Activated T-helper 17 cell treated with anti-CD3 and anti-CD28 coated beads, Interleukin-2, amount 50 U/mL, for 72 hours (primary cell): ENCODE results near the gene SMAD4. TPM values are rescaled to one million over a fixed set of nuclear protein-coding genes. Genes with fewer than 3 reads are reported as not detected.
A peak's percentile ranks its signal among the peaks of the same experiment; 100 is the strongest.
"Not testable (repeated sequence)": the region's sequence is repeated elsewhere in the genome, so short reads cannot be mapped to it uniquely, and the experiment has no call there.

Experiments used
- ATAC-seq: fragments of 150-1000 bp; cut with Tn5 transposase; replicated peaks from 2 replicates; pipeline ENCODE4 v1.10.0; 2021; ENCODE audit warnings: mild to moderate bottlenecking, moderate library complexity
- H3K27ac Mint-ChIP-seq: one replicate; pipeline ENCODE4 v1.8.0; 2022; ENCODE audit warnings: mixed read lengths
- H3K27me3 Mint-ChIP-seq: one replicate; pipeline ENCODE4 v1.8.0; 2022; ENCODE audit warnings: mixed read lengths
- H3K36me3 Mint-ChIP-seq: one replicate; pipeline ENCODE4 v1.8.0; 2022; ENCODE audit warnings: low read depth, mild to moderate bottlenecking, mixed read lengths
- H3K4me1 Mint-ChIP-seq: one replicate; pipeline ENCODE4 v1.8.0; 2022; ENCODE audit warnings: mixed read lengths
- H3K4me3 Mint-ChIP-seq: one replicate; pipeline ENCODE4 v1.8.0; 2022; ENCODE audit warnings: mild to moderate bottlenecking, mixed read lengths
- H3K9me3 Mint-ChIP-seq: one replicate; pipeline ENCODE4 v1.8.0; 2022; ENCODE audit warnings: mixed read lengths
- total RNA-seq, 2 donors: library from RNA; stranded (reverse); gene quantifications; one replicate each; pipeline ENCODE4 v1.2.3, GENCODE V29; 2022

The SMAD4 gene
- total RNA-seq, 2 donors from 2014 or later, result 74.5 to 92.3 TPM

GRCh38 chr18:51098082-51098481, 68.1 kb downstream of the SMAD4 start:
- Mint-ChIP-seq H3K4me3 (no peak overlapping the region), H3K36me3 (no peaks in the 10 kb centered on the region), H3K27me3 (no peaks in the 10 kb centered on the region), H3K4me1 (no peaks in the 10 kb centered on the region), H3K27ac (no peak overlapping the region), H3K9me3 (no peaks in the 10 kb centered on the region)
- ATAC-seq, result no peak

GRCh38 chr18:51098513-51098912, 68.5 kb downstream of the SMAD4 start:
- ATAC-seq, result no peak
- no peaks in the 10 kb centered on the region for H3K9me3 Mint-ChIP-seq
- no peak overlapping the region for H3K27ac Mint-ChIP-seq
- no peaks in the 10 kb centered on the region for H3K27me3 Mint-ChIP-seq
- H3K4me3 Mint-ChIP-seq, result no peak overlapping the region
- no peaks in the 10 kb centered on the region for H3K4me1 Mint-ChIP-seq
- no peaks in the 10 kb centered on the region for H3K36me3 Mint-ChIP-seq

GRCh38 chr18:51100385-51101120, 70.5 kb downstream of the SMAD4 start:
- ATAC-seq, result no peak
- Mint-ChIP-seq H3K4me3 (no peak overlapping the region), H3K4me1 (no peaks in the 10 kb centered on the region), H3K9me3 (no peaks in the 10 kb centered on the region), H3K36me3 (no peaks in the 10 kb centered on the region), H3K27me3 (no peaks in the 10 kb centered on the region), H3K27ac (no peak overlapping the region)

GRCh38 chr18:51107082-51107481, 77.1 kb downstream of the SMAD4 start:
- ATAC-seq, result no peak
- Mint-ChIP-seq H3K4me3 (peak overlapping the region; percentile 20), H3K9me3 (no peaks in the 10 kb centered on the region), H3K27me3 (no peaks in the 10 kb centered on the region), H3K27ac (peak overlapping the region; percentile 76), H3K4me1 (peaks cover 7% of the 10 kb centered on the region), H3K36me3 (no peaks in the 10 kb centered on the region)

GRCh38 chr18:51107598-51108305, 77.7 kb downstream of the SMAD4 start:
- Mint-ChIP-seq H3K27me3 (no peaks in the 10 kb centered on the region), H3K27ac (peak overlapping the region; percentile 76), H3K36me3 (no peaks in the 10 kb centered on the region), H3K4me1 (peaks cover 7% of the 10 kb centered on the region), H3K4me3 (peak overlapping the region; percentile 20), H3K9me3 (no peaks in the 10 kb centered on the region)
- ATAC-seq, result peak; percentile 78

GRCh38 chr18:51108330-51108729, 78.3 kb downstream of the SMAD4 start:
- Mint-ChIP-seq H3K27ac (peak overlapping the region; percentile 76), H3K4me1 (peaks cover 7% of the 10 kb centered on the region), H3K9me3 (no peaks in the 10 kb centered on the region), H3K36me3 (no peaks in the 10 kb centered on the region), H3K4me3 (no peak overlapping the region), H3K27me3 (no peaks in the 10 kb centered on the region)
- no peak for ATAC-seq

- Mint-ChIP-seq H3K27me3 (no peaks in the 10 kb centered on the region), H3K4me1 (peaks cover 7% of the 10 kb centered on the region), H3K4me3 (no peak overlapping the region), H3K27ac (no peak overlapping the region), H3K36me3 (no peaks in the 10 kb centered on the region), H3K9me3 (no peaks in the 10 kb centered on the region)
- ATAC-seq, result peak; percentile 86
Observed at GRCh38 chr18:51110073-51110797, 80.2 kb downstream of the SMAD4 start.

- not testable (repeated sequence) for H3K27me3 Mint-ChIP-seq, H3K9me3 Mint-ChIP-seq, H3K27ac Mint-ChIP-seq, H3K4me3 Mint-ChIP-seq, H3K36me3 Mint-ChIP-seq, ATAC-seq, H3K4me1 Mint-ChIP-seq
Observed at GRCh38 chr18:51111633-51112355, 81.8 kb downstream of the SMAD4 start.

GRCh38 chr18:51116996-51117395, 87.0 kb downstream of the SMAD4 start:
- ATAC-seq, H3K9me3 Mint-ChIP-seq, H3K36me3 Mint-ChIP-seq, H3K4me3 Mint-ChIP-seq, H3K27me3 Mint-ChIP-seq, H3K4me1 Mint-ChIP-seq, H3K27ac Mint-ChIP-seq: not testable (repeated sequence)

GRCh38 chr18:51119561-51119960, 89.5 kb downstream of the SMAD4 start:
- H3K36me3 Mint-ChIP-seq, H3K27me3 Mint-ChIP-seq, ATAC-seq, H3K27ac Mint-ChIP-seq, H3K4me1 Mint-ChIP-seq, H3K4me3 Mint-ChIP-seq, H3K9me3 Mint-ChIP-seq: not testable (repeated sequence)

GRCh38 chr18:51119976-51120375, 90.0 kb downstream of the SMAD4 start:
- H3K4me1 Mint-ChIP-seq, ATAC-seq, H3K36me3 Mint-ChIP-seq, H3K27me3 Mint-ChIP-seq, H3K4me3 Mint-ChIP-seq, H3K9me3 Mint-ChIP-seq, H3K27ac Mint-ChIP-seq: not testable (repeated sequence)

GRCh38 chr18:51120809-51121596, 91.0 kb downstream of the SMAD4 start:
- Mint-ChIP-seq H3K36me3 (no peaks in the 10 kb centered on the region), H3K27ac (no peak overlapping the region), H3K9me3 (no peaks in the 10 kb centered on the region), H3K4me1 (no peaks in the 10 kb centered on the region), H3K4me3 (no peak overlapping the region), H3K27me3 (no peaks in the 10 kb centered on the region)
- no peak for ATAC-seq

- Mint-ChIP-seq H3K9me3 (no peaks in the 10 kb centered on the region), H3K27ac (no peak overlapping the region), H3K36me3 (no peaks in the 10 kb centered on the region), H3K27me3 (no peaks in the 10 kb centered on the region), H3K4me3 (no peak overlapping the region), H3K4me1 (no peaks in the 10 kb centered on the region)
- no peak for ATAC-seq
Observed at GRCh38 chr18:51121597-51121857, 91.5 kb downstream of the SMAD4 start.
